ENCODE results near the gene DCUN1D5.

Gene DCUN1D5

GRCh38 chr11:103091064-103091800, 728 bp downstream of the DCUN1D5 start:
- TF ChIP-seq, protein P1, sequence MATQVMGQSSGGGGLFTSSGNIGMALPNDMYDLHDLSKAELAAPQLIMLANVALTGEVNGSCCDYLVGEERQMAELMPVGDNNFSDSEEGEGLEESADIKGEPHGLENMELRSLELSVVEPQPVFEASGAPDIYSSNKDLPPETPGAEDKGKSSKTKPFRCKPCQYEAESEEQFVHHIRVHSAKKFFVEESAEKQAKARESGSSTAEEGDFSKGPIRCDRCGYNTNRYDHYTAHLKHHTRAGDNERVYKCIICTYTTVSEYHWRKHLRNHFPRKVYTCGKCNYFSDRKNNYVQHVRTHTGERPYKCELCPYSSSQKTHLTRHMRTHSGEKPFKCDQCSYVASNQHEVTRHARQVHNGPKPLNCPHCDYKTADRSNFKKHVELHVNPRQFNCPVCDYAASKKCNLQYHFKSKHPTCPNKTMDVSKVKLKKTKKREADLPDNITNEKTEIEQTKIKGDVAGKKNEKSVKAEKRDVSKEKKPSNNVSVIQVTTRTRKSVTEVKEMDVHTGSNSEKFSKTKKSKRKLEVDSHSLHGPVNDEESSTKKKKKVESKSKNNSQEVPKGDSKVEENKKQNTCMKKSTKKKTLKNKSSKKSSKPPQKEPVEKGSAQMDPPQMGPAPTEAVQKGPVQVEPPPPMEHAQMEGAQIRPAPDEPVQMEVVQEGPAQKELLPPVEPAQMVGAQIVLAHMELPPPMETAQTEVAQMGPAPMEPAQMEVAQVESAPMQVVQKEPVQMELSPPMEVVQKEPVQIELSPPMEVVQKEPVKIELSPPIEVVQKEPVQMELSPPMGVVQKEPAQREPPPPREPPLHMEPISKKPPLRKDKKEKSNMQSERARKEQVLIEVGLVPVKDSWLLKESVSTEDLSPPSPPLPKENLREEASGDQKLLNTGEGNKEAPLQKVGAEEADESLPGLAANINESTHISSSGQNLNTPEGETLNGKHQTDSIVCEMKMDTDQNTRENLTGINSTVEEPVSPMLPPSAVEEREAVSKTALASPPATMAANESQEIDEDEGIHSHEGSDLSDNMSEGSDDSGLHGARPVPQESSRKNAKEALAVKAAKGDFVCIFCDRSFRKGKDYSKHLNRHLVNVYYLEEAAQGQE (IDR thresholded peaks at IDR 0.05; ENCODE audit: insufficient read depth in 1 of 2, low read depth in 2 of 2, low read length in 2 of 2): no peak
- TF ChIP-seq SIN3A (IDR thresholded peaks at IDR 0.05; ENCODE audit: borderline replicate concordance, insufficient read depth, low read length) (no peak; the same call in 1 of the 2 replicates), TAF1 (IDR thresholded peaks at IDR 0.05; ENCODE audit: borderline replicate concordance, insufficient read depth, low read length) (peak; percentile 44; the same call in 1 of the 2 replicates)

GRCh38 chr11:103086461-103086860, 5.5 kb downstream of the DCUN1D5 start:
- TF ChIP-seq TAF1 (IDR thresholded peaks at IDR 0.05; ENCODE audit: borderline replicate concordance, insufficient read depth, low read length) (no peak), SIN3A (IDR thresholded peaks at IDR 0.05; ENCODE audit: borderline replicate concordance, insufficient read depth, low read length) (no peak), POLR2AphosphoS5 (IDR thresholded peaks at IDR 0.05; ENCODE audit: low read depth, low read length) (no peak), FOXP2 (optimal IDR thresholded peaks at IDR 0.05; ENCODE audit: borderline replicate concordance, extremely low read depth, extremely low read length, insufficient read depth) (no peak)
- TF ChIP-seq, protein P1 (IDR thresholded peaks at IDR 0.05; ENCODE audit: insufficient read depth in 1 of 2, low read depth in 2 of 2, low read length in 2 of 2): no peak

DNA sequence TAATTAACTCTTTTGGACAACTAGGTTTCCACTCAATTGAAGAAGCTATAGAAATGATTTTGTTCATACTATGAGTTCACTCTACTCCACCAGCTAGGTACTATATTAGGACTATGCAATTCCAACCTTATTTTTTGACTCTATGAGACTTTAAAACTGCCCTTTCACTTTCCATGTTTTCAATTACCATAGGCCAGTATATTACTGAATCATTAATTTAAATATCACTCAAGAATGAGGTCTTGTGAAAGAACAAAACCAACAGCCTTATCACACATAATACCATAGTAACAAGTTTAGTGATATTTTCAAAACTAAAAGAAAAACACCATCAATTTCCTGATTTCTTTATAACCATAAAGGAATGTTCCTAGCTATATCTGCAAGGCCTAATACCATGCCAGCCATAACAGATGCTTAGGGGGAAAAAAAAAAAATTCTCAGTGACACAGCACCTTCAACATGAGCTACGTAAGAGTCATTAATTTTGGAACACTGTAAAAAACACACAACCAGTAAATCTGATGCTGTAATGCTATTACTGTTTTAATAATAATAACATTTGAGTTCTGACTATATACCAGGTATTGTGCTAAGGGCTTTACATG, 6.1 kb downstream of the DCUN1D5 start:
- TF ChIP-seq FOXP2 (optimal IDR thresholded peaks at IDR 0.05; ENCODE audit: borderline replicate concordance, extremely low read depth, extremely low read length, insufficient read depth) (no peak), POLR2AphosphoS5 (IDR thresholded peaks at IDR 0.05; ENCODE audit: low read depth, low read length) (no peak), TAF1 (IDR thresholded peaks at IDR 0.05; ENCODE audit: borderline replicate concordance, insufficient read depth, low read length) (no peak), SIN3A (IDR thresholded peaks at IDR 0.05; ENCODE audit: borderline replicate concordance, insufficient read depth, low read length) (no peak)
- TF ChIP-seq, protein P1 (IDR thresholded peaks at IDR 0.05; ENCODE audit: insufficient read depth in 1 of 2, low read depth in 2 of 2, low read length in 2 of 2): no peak

DNA sequence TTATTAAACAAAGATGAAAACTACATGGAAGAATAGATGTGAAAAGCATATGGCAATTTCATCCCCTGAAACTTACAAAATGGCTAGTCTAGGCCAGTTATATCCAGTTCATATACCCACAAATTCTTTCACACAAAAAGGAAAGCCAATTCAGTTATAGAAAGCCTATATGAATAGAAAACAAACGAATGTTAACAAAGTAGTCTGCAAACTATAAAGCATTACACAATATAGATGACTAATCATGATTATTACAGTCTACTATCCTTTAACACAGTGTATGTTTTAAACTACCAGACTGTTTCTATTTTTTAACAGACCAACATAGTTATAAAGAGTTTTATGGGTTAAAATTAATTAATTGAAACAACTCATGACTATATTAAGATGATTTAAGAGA, 12.1 kb downstream of the DCUN1D5 start:
- TF ChIP-seq POLR2AphosphoS5 (IDR thresholded peaks at IDR 0.05; ENCODE audit: low read depth, low read length) (no peak), TAF1 (IDR thresholded peaks at IDR 0.05; ENCODE audit: borderline replicate concordance, insufficient read depth, low read length) (no peak), SIN3A (IDR thresholded peaks at IDR 0.05; ENCODE audit: borderline replicate concordance, insufficient read depth, low read length) (no peak), FOXP2 (optimal IDR thresholded peaks at IDR 0.05; ENCODE audit: borderline replicate concordance, extremely low read depth, extremely low read length, insufficient read depth) (no peak)
- TF ChIP-seq, protein P1 (IDR thresholded peaks at IDR 0.05; ENCODE audit: insufficient read depth in 1 of 2, low read depth in 2 of 2, low read length in 2 of 2): no peak

Data from PFSK-1 (cell line).